DMS114 treated with DMSO at 0.1 percent for 48 hours (cell line): ENCODE results near the gene UQCR11.
"Not testable (repeated sequence)": the region's sequence is repeated elsewhere in the genome, so short reads cannot be mapped to it uniquely, and the experiment has no call there.

Source experiments
- DNase-seq: peaks from one replicate; lab custom pipeline; 2025; ENCODE audit not compliant: unreplicated experiment; lab: John Stamatoyannopoulos, UW

Gene UQCR11

DNA sequence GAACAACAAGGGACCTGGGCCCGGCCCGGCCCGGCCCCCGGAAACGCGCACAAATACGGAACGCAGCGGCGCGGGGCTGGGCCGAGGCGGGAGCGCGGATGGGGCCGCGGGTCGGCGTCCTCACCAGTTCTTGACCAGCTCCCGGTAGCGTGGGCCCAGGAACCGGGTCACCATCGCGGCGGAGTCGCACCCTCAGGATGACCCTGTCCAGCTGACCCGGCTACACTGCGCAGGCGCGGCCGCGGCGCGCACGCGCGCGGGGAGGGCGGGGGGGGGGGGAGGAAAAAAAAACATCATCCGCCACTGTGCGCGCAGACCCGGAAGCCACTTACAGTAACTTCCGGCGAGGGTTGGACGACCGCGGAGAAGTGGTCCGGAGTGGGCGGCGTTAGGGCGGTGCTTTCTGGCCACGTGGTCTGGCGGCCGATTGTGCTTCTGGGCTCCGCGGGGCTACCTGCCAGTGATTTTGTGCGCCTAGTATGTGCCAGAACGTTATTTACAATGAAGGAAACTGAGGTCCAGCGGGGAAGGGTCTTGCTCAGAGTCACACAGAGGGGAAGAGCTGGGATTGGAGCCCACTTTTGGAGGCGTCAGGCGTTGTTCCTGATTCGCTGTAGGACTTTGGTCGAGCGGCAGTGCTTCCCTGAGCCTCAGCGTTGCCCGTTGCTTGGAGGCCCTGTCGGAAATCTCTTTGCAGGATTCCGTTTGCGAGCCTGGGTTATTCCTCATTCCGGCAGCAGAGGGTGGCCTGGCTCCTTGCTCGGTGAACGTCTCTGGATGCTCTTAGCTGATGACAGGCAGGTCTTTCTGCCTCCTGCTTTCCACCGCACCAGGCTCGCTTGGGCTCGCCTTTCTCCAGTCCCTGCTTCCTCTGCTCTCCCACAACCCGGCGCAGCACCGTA, at the start of gene UQCR11:
UQCR11 (minus strand) TSS at position 227 of the 902 bp plus-strand sequence; CDS start at position 174, 53 bp downstream.
- peak; percentile 82 for DNase-seq

GRCh38 chr19:1654178-1654792, 49.0 kb upstream of the UQCR11 start:
- DNase-seq = no peak

DNA sequence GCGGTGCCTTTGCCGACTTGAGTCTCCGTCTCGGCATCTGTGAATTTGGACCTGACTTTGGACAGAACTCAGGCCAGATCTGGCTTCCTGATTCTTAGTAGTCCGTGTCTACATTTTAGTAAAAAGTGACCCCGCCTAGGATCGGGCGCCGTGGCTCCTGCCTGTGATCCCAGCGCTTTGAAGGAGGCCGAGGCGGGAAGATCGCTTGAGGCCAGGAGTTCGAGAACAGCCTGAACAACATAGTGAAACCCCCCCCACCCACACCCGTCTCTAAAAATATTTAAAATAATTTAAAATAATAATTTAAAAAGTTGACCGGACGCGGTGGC, 48.0 kb upstream of the UQCR11 start:
- DNase-seq = no peak

- peak; percentile 88 for DNase-seq
Observed at GRCh38 chr19:1652471-1653299, 47.4 kb upstream of the UQCR11 start, which contains the start of gene TCF3. Gene TCF3, minus strand, starts transcription at chr19:1652615. Its CDS starts 2,367 bp downstream, at chr19:1650248.

GRCh38 chr19:1651568-1652291, 46.5 kb upstream of the UQCR11 start:
- no peak for DNase-seq

GRCh38 chr19:1650650-1651567, 45.6 kb upstream of the UQCR11 start:
- DNase-seq = peak; percentile 9

DNA sequence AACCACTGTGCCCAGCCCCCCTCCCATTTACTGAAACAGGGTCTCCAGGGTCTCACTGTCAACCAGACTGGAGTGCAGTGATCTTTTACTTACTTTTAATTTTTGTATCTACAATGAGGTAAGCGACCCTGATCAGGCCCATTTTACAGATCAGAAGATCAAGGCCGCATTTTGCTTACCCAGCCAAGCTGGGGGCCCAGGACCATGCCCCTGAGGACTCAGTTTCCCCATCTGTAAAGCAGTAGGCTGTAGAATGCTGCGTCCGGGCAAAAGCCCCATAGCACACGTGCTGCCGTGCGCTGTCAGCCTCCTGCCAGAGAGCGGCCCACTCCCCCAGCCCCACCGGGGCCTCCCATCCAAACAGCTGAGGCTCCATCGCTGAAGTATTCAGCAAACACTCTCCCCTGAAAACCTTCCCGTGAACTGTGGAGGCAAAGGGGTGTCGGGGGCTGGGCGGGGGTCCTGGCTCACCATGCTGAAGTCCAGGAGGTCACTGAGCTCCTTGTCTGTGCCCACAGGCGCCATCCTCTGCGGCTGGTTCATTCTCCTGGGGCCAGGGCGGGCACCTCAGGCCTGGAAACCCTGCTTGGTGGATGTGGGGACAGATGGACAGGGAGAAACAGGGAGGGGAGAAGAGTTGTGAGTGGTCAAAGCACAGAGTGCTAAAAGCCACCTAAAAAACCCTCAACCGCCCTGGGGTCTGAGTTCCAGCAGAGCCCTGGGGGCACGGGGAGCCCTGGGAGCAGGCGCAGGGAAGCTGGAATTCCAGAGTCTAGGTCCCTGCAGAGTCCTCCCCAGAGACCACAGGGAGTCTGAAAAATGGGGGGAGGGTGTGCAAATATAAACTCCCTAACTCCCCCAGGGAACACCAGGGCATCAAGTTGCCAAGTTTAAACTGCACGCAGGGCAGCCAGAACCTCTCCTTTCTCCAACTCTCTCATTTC, 44.7 kb upstream of the UQCR11 start:
- no peak for DNase-seq

GRCh38 chr19:1648920-1649541, 43.8 kb upstream of the UQCR11 start:
- DNase-seq = no peak

- no peak for DNase-seq
Observed at GRCh38 chr19:1648459-1648849, 43.2 kb upstream of the UQCR11 start.

DNA sequence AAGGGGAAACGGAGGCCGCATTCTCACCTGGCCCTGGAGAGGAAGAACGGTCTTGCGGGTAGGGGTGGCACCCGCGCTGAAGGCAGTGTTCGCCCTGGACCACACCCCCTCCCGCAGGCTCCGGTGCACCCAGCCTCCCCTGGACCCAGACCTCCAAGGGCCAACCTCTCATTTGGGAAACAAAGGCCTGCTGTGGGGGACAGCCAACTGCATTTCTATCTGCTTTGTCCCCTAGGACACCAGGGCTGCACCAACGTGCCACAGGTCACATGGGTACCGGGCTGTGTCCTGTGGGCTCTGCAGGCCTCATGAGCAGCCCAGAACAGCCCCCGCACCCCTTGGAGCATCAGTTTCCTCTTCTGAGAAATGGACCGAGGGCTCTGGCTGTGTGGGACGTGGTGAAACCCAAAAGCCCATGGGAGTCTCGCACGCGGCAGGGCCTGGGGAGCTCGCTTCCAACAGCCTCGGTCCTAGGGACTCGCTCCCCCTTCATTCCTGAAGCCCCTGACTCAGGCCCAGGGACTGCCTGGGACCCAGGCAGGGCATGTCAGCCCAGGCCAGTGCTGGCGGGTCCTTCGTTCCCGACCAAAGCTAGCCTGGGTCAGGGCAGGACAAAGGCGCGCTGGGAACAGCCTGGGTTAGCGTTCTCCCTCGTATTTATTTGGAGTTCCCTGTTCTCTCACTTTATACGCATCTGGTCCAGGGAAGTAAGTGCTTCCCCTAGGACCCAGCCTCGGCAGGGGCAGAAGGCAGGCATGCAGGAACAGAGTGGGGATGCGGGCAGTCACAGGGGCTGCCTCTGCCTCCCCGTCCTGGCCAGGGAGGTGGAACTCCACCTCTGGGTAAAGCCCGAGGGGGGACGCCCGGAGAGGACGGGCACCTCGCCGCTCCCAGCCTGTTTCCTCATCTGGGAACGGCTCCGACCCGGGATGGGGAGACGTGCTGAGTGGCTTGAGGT, 42.5 kb upstream of the UQCR11 start:
- DNase-seq = no peak

DNA sequence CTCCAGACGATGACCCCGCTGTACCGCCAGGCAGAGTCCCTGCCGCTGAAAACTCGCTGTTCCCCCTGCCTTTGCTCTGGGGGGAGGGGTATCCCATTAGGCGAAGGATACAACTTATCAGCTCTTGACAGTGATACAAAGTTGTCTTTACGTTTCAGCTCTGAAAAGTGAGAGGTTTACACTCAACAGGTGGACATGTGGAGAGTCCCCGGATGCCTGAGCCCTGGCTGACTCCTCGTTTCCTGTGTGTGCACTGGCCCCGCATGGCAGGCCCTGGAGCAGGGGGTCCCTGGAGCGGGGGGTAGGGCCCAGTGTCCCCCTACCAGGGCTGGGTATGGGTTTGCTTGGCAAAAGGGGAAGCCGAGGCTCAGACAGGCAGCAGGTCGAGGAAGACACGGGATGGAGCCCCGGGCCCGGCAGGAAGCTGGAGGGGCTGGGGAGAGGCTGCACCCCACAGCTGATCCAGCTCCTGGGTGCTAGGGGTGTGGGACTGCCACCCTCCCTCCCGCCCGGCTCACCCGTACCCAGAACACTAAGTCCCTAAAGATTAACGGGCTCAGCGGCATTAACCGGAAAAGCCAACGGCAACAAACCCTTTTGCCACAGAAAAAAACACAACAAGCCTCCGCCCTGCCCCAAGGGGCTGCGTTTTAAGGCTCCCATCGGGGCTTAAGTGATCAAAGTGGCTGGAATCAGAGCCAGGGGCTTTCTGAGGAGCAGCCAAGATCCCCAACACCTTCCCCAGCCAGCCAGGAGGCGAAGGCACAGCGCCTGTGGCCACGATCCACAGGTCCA, 41.6 kb upstream of the UQCR11 start:
- no peak for DNase-seq

GRCh38 chr19:1646149-1646548, 40.9 kb upstream of the UQCR11 start:
- no peak for DNase-seq

DNA sequence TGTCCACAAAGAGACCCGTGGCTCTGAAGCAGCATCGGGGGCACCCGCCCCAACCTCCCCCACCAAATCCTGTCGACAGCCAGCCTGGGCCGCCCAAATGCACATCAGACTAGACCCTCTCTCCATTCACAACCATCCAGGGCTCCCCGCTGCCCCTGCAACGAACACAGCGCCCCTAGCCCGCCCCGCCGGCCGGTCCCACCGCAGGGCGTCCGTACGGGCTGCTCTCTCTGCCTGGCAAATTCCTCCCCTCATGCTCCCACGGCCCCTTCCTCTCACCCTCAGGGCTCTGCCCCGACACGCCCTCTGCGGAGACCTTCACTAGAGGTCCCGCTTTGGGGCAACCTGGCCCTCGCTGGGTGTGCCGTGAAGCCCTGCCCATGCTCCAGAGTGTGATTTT, 40.0 kb upstream of the UQCR11 start:
- no peak for DNase-seq

- DNase-seq = no peak
Observed at GRCh38 chr19:1644070-1644469, 38.8 kb upstream of the UQCR11 start.

- not testable (repeated sequence) for DNase-seq
Observed at GRCh38 chr19:1640893-1641448, 35.7 kb upstream of the UQCR11 start.
